HG03175 (cell line): ENCODE data around the gene MGLL.
"Not testable (repeated sequence)": the region's sequence is repeated elsewhere in the genome, so short reads cannot be mapped to it uniquely, and the experiment has no call there.

ENCODE experiments used
- ATAC-seq: cut with Tn5 transposase; IDR thresholded peaks from one replicate; pipeline ENCODE4 v1.9.1; 2021; ENCODE audit warnings: mild to moderate bottlenecking, moderate library complexity; ENCODE audit not compliant: unreplicated experiment

The MGLL gene

GRCh38 chr3:127665586-127665985 is 156.7 kb downstream of the MGLL start:
- no peak for ATAC-seq

GRCh38 chr3:127665165-127665564 is 157.2 kb downstream of the MGLL start:
- no peak for ATAC-seq

GRCh38 chr3:127663151-127663550 is 159.2 kb downstream of the MGLL start:
- no peak for ATAC-seq

- ATAC-seq: no peak
These were observed 160.3 kb downstream of the MGLL start for GRCh38 chr3:127662001-127662469.

GRCh38 chr3:127661600-127661999 is 160.7 kb downstream of the MGLL start:
- no peak for ATAC-seq

GRCh38 chr3:127660621-127661251 is 161.6 kb downstream of the MGLL start:
- ATAC-seq: no peak

- ATAC-seq: no peak
These were observed 164.1 kb downstream of the MGLL start for GRCh38 chr3:127658234-127658633.

GRCh38 chr3:127656906-127657305 is 165.4 kb downstream of the MGLL start:
- no peak for ATAC-seq

GRCh38 chr3:127655641-127656040 is 166.7 kb downstream of the MGLL start:
- ATAC-seq: no peak

- ATAC-seq: not testable (repeated sequence)
These were observed 167.3 kb downstream of the MGLL start for GRCh38 chr3:127654993-127655392.

GRCh38 chr3:127654374-127654773 is 167.9 kb downstream of the MGLL start:
- ATAC-seq: no peak

- ATAC-seq: no peak
These were observed 169.9 kb downstream of the MGLL start for GRCh38 chr3:127652246-127652995.

- no peak for ATAC-seq
These were observed 170.7 kb downstream of the MGLL start for GRCh38 chr3:127651516-127652172.

- ATAC-seq: no peak
These were observed 172.1 kb downstream of the MGLL start for GRCh38 chr3:127650236-127650635.

- no peak for ATAC-seq
These were observed 174.5 kb downstream of the MGLL start for GRCh38 chr3:127647845-127648204.

- no peak for ATAC-seq
These were observed 175.0 kb downstream of the MGLL start for GRCh38 chr3:127647166-127647844.

GRCh38 chr3:127646501-127647046 is 175.7 kb downstream of the MGLL start:
- no peak for ATAC-seq

- ATAC-seq: no peak
These were observed 176.8 kb downstream of the MGLL start for GRCh38 chr3:127645371-127646015.

- no peak for ATAC-seq
These were observed 177.5 kb downstream of the MGLL start for GRCh38 chr3:127644641-127645370.

GRCh38 chr3:127640042-127640355 is 182.3 kb downstream of the MGLL start:
- ATAC-seq: no peak
